ENCODE results near the gene RAB29.

RAB29 gene

GRCh38 chr1:205719015-205719414 lies 56.3 kb downstream of the RAB29 start:
- no peak for DNase-seq

Data from HCEC 1CT (cell line).